Right renal pelvis (tissue), 4 donors: ENCODE measurements around the gene PCK2. TPM values are rescaled to one million over a fixed set of nuclear protein-coding genes. Genes with fewer than 3 reads are reported as not detected.
A peak's percentile ranks its signal among the peaks of the same experiment; 100 is the strongest.

Experiments used
- DNase-seq, 4 donors: peaks; one replicate each; pipeline ENCODE4 v3.0.0-alpha.2; 2013; ENCODE audit warnings: low read depth in 4 of 4, low spot score in 3 of 4, missing footprints in 1 of 4
- polyA plus RNA-seq, 4 donors: library from polyadenylated mRNA; unstranded; fragments of 120-200 nt; gene quantifications; one replicate each; pipeline ENCODE4 v1.2.1, GENCODE V29; 2013; ENCODE audit not compliant: insufficient read length in 4 of 4

The PCK2 gene
- polyA plus RNA-seq, 4 donors = 25.4 to 39.1 (median 30.4) TPM

- DNase-seq = peak; percentile 76 to 84 (median 81)
Measured at GRCh38 chr14:24135834-24136683, 41.9 kb downstream of the PCK2 start, which contains the start of gene PSME1. PSME1 (plus strand) TSS chr14:24136194; CDS start chr14:24136263, 69 bp downstream.

GRCh38 chr14:24136684-24137528 lies 42.8 kb downstream of the PCK2 start:
- DNase-seq = no peak

DNA sequence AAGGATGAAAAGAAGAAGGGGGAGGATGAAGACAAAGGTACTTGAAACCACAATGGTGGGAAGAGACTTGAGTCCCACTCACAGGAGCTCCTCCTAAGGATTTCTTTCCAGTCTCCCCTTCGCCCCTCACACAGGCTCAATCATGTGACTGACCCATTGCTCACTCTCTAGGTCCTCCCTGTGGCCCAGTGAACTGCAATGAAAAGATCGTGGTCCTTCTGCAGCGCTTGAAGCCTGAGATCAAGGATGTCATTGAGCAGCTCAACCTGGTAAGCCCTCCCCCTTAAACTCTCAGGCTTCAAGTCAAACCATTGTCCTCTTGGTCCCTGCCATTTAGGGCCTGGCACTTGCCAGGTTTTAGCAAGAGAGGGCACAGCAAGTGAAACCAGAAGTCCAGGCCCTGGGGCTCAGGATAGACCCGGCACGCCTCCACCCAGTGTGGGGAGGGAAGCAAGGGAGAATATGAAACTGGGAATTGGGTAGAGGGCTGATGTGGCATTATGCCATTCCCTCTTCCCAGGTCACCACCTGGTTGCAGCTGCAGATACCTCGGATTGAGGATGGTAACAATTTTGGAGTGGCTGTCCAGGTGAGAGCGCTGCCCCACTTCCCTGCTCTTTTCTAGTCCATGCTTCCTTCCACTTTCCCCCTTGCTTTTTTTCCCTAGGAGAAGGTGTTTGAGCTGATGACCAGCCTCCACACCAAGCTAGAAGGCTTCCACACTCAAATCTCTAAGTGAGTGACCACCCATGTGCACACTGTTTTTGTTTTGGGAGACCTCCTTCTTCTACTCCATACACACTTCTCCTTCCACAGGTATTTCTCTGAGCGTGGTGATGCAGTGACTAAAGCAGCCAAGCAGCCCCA lies 43.7 kb downstream of the PCK2 start:
- DNase-seq = no peak

DNA sequence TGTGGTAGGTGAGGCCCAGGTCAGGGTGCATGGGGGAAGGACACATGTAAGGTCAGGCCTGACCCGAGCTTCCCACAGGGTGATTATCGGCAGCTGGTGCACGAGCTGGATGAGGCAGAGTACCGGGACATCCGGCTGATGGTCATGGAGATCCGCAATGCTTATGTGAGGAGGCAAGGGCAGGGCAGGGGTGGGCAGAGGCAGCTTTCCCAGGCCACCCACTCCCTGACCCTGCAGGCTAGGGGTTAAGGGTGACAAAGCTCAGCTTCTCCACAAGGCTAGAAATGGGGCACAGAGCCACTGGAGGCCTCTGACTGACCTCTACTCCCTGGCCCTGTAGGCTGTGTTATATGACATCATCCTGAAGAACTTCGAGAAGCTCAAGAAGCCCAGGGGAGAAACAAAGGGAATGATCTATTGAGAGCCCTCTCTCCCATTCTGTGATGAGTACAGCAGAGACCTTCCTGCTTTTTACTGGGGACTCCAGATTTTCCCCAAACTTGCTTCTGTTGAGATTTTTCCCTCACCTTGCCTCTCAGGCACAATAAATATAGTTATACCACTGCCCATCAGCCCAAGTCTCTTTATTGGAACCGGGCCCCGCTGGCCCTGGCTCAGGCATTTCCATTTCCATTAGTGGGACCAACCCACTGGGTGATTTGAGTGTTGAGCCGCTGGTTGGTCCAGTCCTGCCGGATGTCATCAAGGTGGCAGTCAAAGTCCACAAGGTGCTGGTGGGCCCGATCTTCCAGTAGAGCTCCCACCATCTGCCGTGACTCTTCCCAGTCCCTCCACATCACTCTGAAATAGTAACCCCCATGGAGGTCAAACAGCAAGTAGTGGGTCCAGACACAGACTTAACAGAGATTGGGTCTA lies 44.5 kb downstream of the PCK2 start:
- no peak for DNase-seq

DNA sequence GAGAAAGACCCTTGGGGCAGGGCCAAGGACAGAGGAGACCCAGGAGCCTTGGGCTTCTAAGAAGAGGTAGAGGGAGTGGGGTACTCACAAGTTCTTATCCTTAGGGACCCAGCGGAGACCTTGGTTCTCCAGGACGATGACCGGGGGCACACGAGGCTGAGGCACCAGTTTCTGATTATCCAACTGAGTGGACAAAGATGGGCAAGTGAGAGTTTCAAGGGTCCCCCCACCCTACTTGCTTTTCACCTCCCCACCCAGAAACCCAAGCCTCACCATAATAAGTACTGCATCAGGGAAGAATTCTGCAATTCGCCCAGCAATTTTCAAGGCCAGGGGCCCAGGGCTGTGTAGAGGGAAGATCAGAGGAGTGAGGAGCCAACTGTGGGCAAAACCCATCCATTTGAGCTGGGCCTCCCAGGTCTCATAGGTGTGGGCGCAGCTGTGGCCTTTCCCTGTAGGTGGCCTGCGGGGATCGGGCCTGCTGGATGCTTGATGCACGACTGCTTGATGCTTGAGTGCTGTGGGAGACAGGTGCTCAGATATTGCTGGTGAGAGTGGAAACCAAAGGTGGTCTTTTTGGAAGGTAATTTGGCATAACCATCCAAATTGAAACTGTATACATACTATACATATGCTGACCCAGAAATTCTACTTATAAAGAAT lies 45.3 kb downstream of the PCK2 start:
- DNase-seq = no peak

DNA sequence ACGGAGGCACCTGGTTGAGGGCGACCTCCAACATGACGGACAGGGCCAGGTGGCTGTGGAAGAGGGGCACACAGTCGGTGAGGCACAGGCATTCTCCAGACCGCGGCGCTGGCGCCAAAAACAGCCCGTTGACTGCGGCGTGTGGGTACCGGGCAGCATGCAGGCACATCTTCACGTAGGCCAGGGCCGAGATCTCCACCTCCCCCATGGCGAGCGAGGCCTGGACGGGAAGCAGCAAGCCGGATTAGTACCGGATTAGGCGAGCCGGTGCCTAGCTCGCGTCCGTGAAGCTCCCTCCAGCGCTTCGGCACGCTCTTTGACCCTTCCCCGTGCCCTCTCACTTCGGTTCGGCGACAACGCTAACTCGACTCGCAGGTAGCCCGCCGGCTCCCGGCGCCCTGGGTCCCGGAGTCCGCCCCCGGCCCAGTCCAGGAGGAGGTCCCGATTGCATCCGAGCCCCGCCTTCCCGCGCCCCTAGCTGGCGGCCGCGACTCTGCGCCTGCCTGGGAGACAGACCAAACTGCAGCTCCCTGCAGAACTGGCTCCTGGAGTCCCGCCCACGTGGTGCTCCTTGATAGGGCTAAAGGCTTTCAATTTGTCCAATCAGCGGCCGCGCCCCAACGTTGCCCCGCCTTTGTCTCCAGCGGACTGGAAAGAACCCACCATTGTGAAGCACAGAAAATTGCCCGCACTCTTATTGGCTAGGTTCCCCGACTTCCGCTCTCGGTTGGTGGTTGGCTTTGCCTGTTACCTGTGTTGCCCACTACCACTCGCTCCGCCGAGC lies 47.2 kb downstream of the PCK2 start, which contains the start of gene EMC9:
TSS of gene EMC9 (minus strand) at position 495 of the 784 bp plus-strand sequence. CDS start at position 208, 287 bp downstream.
- peak; percentile 99 to 100 (median 99) for DNase-seq

- no peak for DNase-seq
Measured at GRCh38 chr14:24143511-24143910, 49.4 kb downstream of the PCK2 start.

DNA sequence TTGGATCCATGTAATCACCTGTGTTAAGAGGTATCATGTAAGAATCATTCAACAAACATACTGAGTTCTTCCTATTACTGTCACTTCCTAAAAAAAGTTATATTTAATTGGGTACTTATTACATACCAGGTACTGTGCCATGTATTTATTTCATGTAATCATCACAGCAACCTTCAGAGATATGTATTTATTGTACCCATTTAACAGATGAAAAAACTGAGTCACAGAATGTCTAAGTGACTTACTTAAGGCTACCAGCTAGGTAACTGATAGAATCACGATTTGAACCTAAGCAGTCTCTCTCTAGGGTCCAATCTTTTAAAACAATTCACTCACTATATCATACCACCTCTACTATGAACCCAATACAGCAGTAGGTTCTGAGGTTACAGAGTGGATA lies 50.3 kb downstream of the PCK2 start:
- no peak for DNase-seq

- no peak for DNase-seq
Measured at GRCh38 chr14:24145219-24145618, 51.1 kb downstream of the PCK2 start.

DNA sequence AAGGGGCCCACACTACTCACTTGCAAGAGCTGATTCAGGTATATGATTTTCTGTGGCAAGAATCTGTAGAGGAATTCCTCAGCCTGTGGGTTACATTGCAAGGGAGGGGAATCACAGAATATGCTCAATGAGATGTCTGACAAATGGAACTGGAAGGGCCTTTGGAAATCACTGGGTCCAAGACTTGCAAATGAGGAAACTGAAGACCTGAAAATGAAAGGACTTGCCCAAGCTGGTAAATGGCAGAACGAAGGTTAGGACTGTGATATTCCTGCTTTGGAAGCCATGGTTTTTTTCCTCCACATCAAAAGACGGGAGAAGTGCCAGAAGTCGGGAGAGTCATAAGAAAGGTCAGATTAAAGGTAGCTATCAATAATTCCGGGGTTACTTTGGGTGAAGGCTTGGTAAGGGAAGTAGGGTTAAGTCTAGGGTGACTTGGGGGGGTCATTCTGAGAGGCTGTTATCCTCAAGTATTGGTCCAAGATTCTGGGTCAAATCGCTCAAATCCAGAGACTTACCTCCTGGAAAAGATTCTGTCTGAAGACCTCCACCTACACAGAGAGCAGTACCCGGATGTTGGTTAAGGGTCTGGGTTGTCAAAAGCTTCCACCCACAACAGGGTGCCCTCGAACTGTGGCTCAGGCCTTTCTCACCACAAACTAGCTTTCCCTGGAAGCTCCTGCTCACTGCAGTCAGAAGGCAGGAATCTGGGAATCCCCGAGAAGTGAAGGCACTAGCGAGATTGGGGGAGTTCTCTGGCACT lies 51.8 kb downstream of the PCK2 start:
- no peak for DNase-seq

GRCh38 chr14:24146453-24146977 lies 52.4 kb downstream of the PCK2 start, which contains the start of gene PSME2:
PSME2 (minus strand) TSS chr14:24146610; CDS start chr14:24146581, 29 bp downstream.
- peak; percentile 86 to 94 (median 90) for DNase-seq

GRCh38 chr14:24146978-24147760 lies 53.1 kb downstream of the PCK2 start, which contains the start of gene RNF31:
RNF31 (plus strand) TSS chr14:24147498; CDS start chr14:24147699, 201 bp downstream.
- peak; percentile 95 to 98 (median 96) for DNase-seq

- DNase-seq = no peak
Measured at GRCh38 chr14:24147761-24148428, 53.8 kb downstream of the PCK2 start.

GRCh38 chr14:24149302-24149969 lies 55.3 kb downstream of the PCK2 start:
- no peak for DNase-seq

- DNase-seq = no peak
Measured at GRCh38 chr14:24150061-24150460, 56.0 kb downstream of the PCK2 start.
